PC-3 (cell line): ENCODE results near the gene TNFRSF1B. TPM values are rescaled to one million over a fixed set of nuclear protein-coding genes. Genes with fewer than 3 reads are reported as not detected.

Experiments used
- ATAC-seq: fragments of 200-7000 bp; cut with Tn5 transposase; 2 replicates; pipeline ENCODE4 v1.9.1; 2020; ENCODE audit warnings: mild to moderate bottlenecking, moderate library complexity
- BruUV-seq: library from RNA; stranded (reverse); fragments of 400-500 nt; replicated peaks from 2 replicates; lab custom pipeline; 2021; lab: Mats Ljungman, UMichigan
- CTCF ChIA-PET: fragments of 300-600 bp; sonication (Branson Sonifier 250); formaldehyde crosslinking; loops from one replicate; lab custom pipeline; 2022; ENCODE audit warnings: antibody characterized with exemption; lab: Charles Lee
- POLR2A ChIA-PET: fragments of 300-600 bp; sonication (Branson Sonifier 250); formaldehyde crosslinking; loops from one replicate; lab custom pipeline; 2022; ENCODE audit warnings: antibody characterized with exemption; ENCODE audit not compliant: unreplicated experiment; lab: Charles Lee
- DNase-seq: peaks from one replicate; pipeline ENCODE4 v3.0.0-alpha.2; 2015
- H2AFZ ChIP-seq: fragments of 300-600 bp; sonication (generic); 2 replicates; pipeline ENCODE4 v1.6.0; 2016; ENCODE audit warnings: antibody characterized with exemption, low read length
- H3F3A ChIP-seq: fragments of 300-600 bp; sonication (generic); one replicate; pipeline ENCODE4 v1.6.0; 2017; ENCODE audit warnings: antibody characterized with exemption, low read length, control low read depth, mild to moderate bottlenecking; ENCODE audit not compliant: unreplicated experiment
- H3K27ac ChIP-seq: fragments of 300-600 bp; sonication (generic); 2 replicates; pipeline ENCODE4 v1.5.1; 2016; ENCODE audit warnings: mild to moderate bottlenecking, low read length
- H3K27me3 ChIP-seq: fragments of 300-600 bp; sonication (generic); 2 replicates; pipeline ENCODE4 v1.6.1; 2016; ENCODE audit warnings: low read length, mixed read lengths
- H3K36me3 ChIP-seq: fragments of 300-600 bp; sonication (generic); 2 replicates; pipeline ENCODE4 v1.6.1; 2016; ENCODE audit warnings: low read depth, mixed run types, low read length, mixed read lengths
- H3K4me1 ChIP-seq: fragments of 300-600 bp; sonication (generic); 2 replicates; pipeline ENCODE4 v1.5.1; 2016; ENCODE audit warnings: low read length; ENCODE audit not compliant: insufficient read depth
- H3K4me2 ChIP-seq: fragments of 300-600 bp; sonication (generic); 2 replicates; pipeline ENCODE4 v1.6.0; 2016; ENCODE audit warnings: low read length
- H3K4me3 ChIP-seq: fragments of 300-600 bp; sonication (generic); 2 replicates; pipeline ENCODE4 v1.5.1; 2016; ENCODE audit warnings: mild to moderate bottlenecking, low read length, mixed read lengths
- H3K79me2 ChIP-seq: fragments of 300-600 bp; sonication (generic); 2 replicates; pipeline ENCODE4 v1.6.1; 2017; ENCODE audit warnings: low read length, mixed read lengths
- H3K9ac ChIP-seq: fragments of 300-600 bp; sonication (generic); 2 replicates; pipeline ENCODE4 v1.6.0; 2016; ENCODE audit warnings: mild to moderate bottlenecking, low read length
- H3K9me2 ChIP-seq: fragments of 300-600 bp; sonication (generic); replicated peaks from 2 replicates; pipeline ENCODE4 v1.6.1; 2016; ENCODE audit warnings: mixed run types, low read length, mixed read lengths
- H3K9me3 ChIP-seq: fragments of 300-600 bp; sonication (generic); 2 replicates; pipeline ENCODE4 v1.6.1; 2016; ENCODE audit warnings: low read length, mixed read lengths
- H4K20me1 ChIP-seq: fragments of 300-600 bp; sonication (generic); 2 replicates; pipeline ENCODE4 v1.6.1; 2016; ENCODE audit warnings: low read length, mixed read lengths
- CTCF ChIP-seq: fragments of 300-600 bp; sonication (generic); conservative IDR thresholded peaks from 2 replicates; pipeline ENCODE4 v1.5.1; 2017; ENCODE audit warnings: antibody characterized with exemption, low read depth, mild to moderate bottlenecking, low read length
- EZH2 ChIP-seq: fragments of 300-600 bp; sonication (generic); IDR thresholded peaks from one replicate; pipeline ENCODE4 v1.6.1; 2017; ENCODE audit warnings: antibody characterized with exemption, mild to moderate bottlenecking, low read length; ENCODE audit not compliant: unreplicated experiment
- EZH2phosphoT487 ChIP-seq: fragments of 300-600 bp; sonication (generic); IDR thresholded peaks from 2 replicates; pipeline ENCODE4 v1.6.1; 2018; ENCODE audit warnings: mild to moderate bottlenecking, antibody characterized with exemption, low read length, borderline replicate concordance
- intact Hi-C: fragments of 100-400 bp; cut with micrococcal nuclease; formaldehyde crosslinking; loops from 2 replicates; pipeline ENCODE4 v1.9.0; 2023
- total RNA-seq: library from RNA; depleted of rRNA; stranded (reverse); fragments of >200 nt; gene quantifications from 2 replicates; pipeline ENCODE4 v1.2.3, GENCODE V29; 2014

TNFRSF1B gene
- total RNA-seq, 1 experiment from 2014 or later: 1.3 TPM

- ChIA-PET CTCF (no interaction called here), POLR2A (no interaction called here)
Observed at GRCh38 chr1:12142891-12143630, 23.7 kb upstream of the TNFRSF1B start.

GRCh38 chr1:12143631-12144155, 23.1 kb upstream of the TNFRSF1B start:
- Histone ChIP-seq H3K4me1 (peaks cover 21% of the 10 kb centered on the region), H4K20me1 (no peaks in the 10 kb centered on the region), H3K4me3 (no peak overlapping the region), H2AFZ (0 out of 2 replicates have a peak overlapping the region, but pooled peaks have one; percentile 7), H3K79me2 (no peaks in the 10 kb centered on the region), H3K9ac (no peak overlapping the region), H3K9me3 (no peaks in the 10 kb centered on the region), H3K4me2 (peak overlapping the region; percentile 41), H3K36me3 (no peaks in the 10 kb centered on the region), H3K27me3 (no peaks in the 10 kb centered on the region), H3F3A (no peaks in the 10 kb centered on the region), H3K27ac (peak overlapping the region; percentile 17; the same call in 1 of the 2 replicates), H3K9me2 (no peaks in the 10 kb centered on the region)
- peak; percentile 92 for DNase-seq
- ChIA-PET POLR2A (no interaction called here), CTCF (no interaction called here)
- BruUV-seq: no TSS peak
- TF ChIP-seq EZH2 (no peak), EZH2phosphoT487 (peak; percentile 97)
- intact Hi-C loops: no loop called here
- peak; percentile 96 for ATAC-seq

More at GRCh38 chr1:12142891-12143630, 23.7 kb upstream of the TNFRSF1B start:
- H3K79me2 ChIP-seq: no peaks in the 10 kb centered on the region
- H3K4me3 ChIP-seq: no peak overlapping the region
- H2AFZ ChIP-seq: no peak overlapping the region
- no peaks in the 10 kb centered on the region for H3F3A ChIP-seq
- no peak overlapping the region for H3K9ac ChIP-seq
- no TSS peak for BruUV-seq
- no peaks in the 10 kb centered on the region for H3K9me3 ChIP-seq
- no peaks in the 10 kb centered on the region for H3K27me3 ChIP-seq
- no peaks in the 10 kb centered on the region for H3K9me2 ChIP-seq
- DNase-seq (no peak), ATAC-seq (no peak)
- peak overlapping the region; percentile 7; the same call in 1 of the 2 replicates for H3K4me2 ChIP-seq
- no peaks in the 10 kb centered on the region for H4K20me1 ChIP-seq
- no peaks in the 10 kb centered on the region for H3K36me3 ChIP-seq
- intact Hi-C loops: no loop called here
- H3K27ac ChIP-seq: no peak overlapping the region
- no peak for TF ChIP-seq EZH2
- TF ChIP-seq EZH2phosphoT487: no peak
- TF ChIP-seq CTCF: no peak
- peaks cover 14% of the 10 kb centered on the region for H3K4me1 ChIP-seq

GRCh38 chr1:12144236-12144635, 22.6 kb upstream of the TNFRSF1B start:
- POLR2A ChIA-PET: no interaction called here
- Histone ChIP-seq H3K9me3 (no peaks in the 10 kb centered on the region), H3K9me2 (no peaks in the 10 kb centered on the region), H3K36me3 (no peaks in the 10 kb centered on the region), H3K79me2 (no peaks in the 10 kb centered on the region), H2AFZ (0 out of 2 replicates have a peak overlapping the region, but pooled peaks have one; percentile 7), H3K27ac (peak overlapping the region; percentile 17; the same call in 1 of the 2 replicates), H3K4me2 (peak overlapping the region; percentile 41; the same call in 1 of the 2 replicates), H3K27me3 (no peaks in the 10 kb centered on the region), H4K20me1 (no peaks in the 10 kb centered on the region), H3F3A (no peaks in the 10 kb centered on the region), H3K4me3 (no peak overlapping the region), H3K9ac (no peak overlapping the region), H3K4me1 (peaks cover 21% of the 10 kb centered on the region)
- no peak for DNase-seq
- no peak for ATAC-seq
- intact Hi-C loops: no loop called here
- no TSS peak for BruUV-seq
- TF ChIP-seq CTCF (no peak), EZH2 (no peak), EZH2phosphoT487 (no peak)
- CTCF ChIA-PET: no interaction called here
